SIG-M5 treated with dmso at 0.1 percent for 504 hours (cell line): ENCODE results near the gene UPK1B.

Experiments used
- DNase-seq: peaks from one replicate; lab custom pipeline; 2025; ENCODE audit not compliant: unreplicated experiment; lab: John Stamatoyannopoulos, UW

UPK1B gene

GRCh38 chr3:119245778-119246177 lies 72.4 kb downstream of the UPK1B start:
- DNase-seq = no peak
